Pancreas (tissue), 10 donors: ENCODE results near the gene IFI27L2. TPM values are rescaled to one million over a fixed set of nuclear protein-coding genes. Genes with fewer than 3 reads are reported as not detected.

Experiments
- ATAC-seq, 4 donors: fragments of 200-7000 bp; cut with Tn5 transposase; one replicate each; pipeline versions ENCODE4 v1.8.0 to v1.9.1; 2020; ENCODE audit warnings: mild to moderate bottlenecking in 4 of 4, moderate library complexity in 4 of 4
- DNase-seq, 6 donors: peaks; one replicate each; pipeline ENCODE4 v3.0.0-alpha.2; 2020
- FAIRE-seq: peaks from 2 replicates; lab custom pipeline; 2012; peaks lifted over from hg19 to GRCh38; lab: Jason Lieb, UNC
- H3K27ac ChIP-seq, 4 donors: fragments of 200-600 bp; sonication (generic); 1 replicate in 3 of 4; 2 replicates in 1 of 4; pipeline versions ENCODE4 v1.5.0 to v1.8.0; 2020
- H3K27me3 ChIP-seq, 4 donors: fragments of 200-600 bp; one replicate each; pipeline ENCODE4 v1.8.0; 2021
- H3K36me3 ChIP-seq, 3 donors: fragments of 200-600 bp; sonication (generic) in 1 of 3; one replicate each; pipeline versions ENCODE4 v1.5.0 to v1.8.0; 2020 to 2021
- H3K4me1 ChIP-seq, 3 donors: fragments of 200-600 bp; one replicate each; pipeline ENCODE4 v1.8.0; 2021
- H3K4me3 ChIP-seq, 4 donors: fragments of 200-600 bp; sonication (generic) in 2 of 4; one replicate each; pipeline versions ENCODE4 v1.5.0 to v1.8.0; 2020 to 2021
- H3K9me3 ChIP-seq, 4 donors: fragments of 200-600 bp; one replicate each; pipeline ENCODE4 v1.8.0; 2021
- WGBS, 2 donors: extraction: QIAGEN DNeasy Blood & Tissue Kit; methylation state at CpG; one replicate each; pipeline ENCODE4 v1.1.7; 2013; 5-methylcytosine and 5-hydroxymethylcytosine counted together
- intact Hi-C, 3 donors: fragments of 100-400 bp; cut with DNase I; formaldehyde crosslinking; loops; one replicate each; pipeline versions ENCODE4 v1.11.1 to v1.14.2; 2022
- polyA plus RNA-seq, 2 donors: library from polyadenylated mRNA; stranded (reverse); fragments of 200-250 nt; gene quantifications; one replicate each; pipeline ENCODE4 v1.2.3, GENCODE V29; 2013
- total RNA-seq, 6 donors: library from RNA; stranded (reverse); fragmentation: NEBNext Ultra II Directional in 4 of 6; extraction: Animal tissue kit (Norgen Biotek cat#: 25700) in 4 of 6; gene quantifications; one replicate each; pipeline versions ENCODE4 v1.2.1 to v1.2.4, GENCODE V29; 2021 to 2023
- TF ChIP-seq, protein P1 (sequence below), 4 donors: fragments of 200-600 bp; sonication (generic) in 3 of 4; IDR thresholded peaks; one replicate each; pipeline versions ENCODE4 v1.5.0 to v1.8.0; 2021; ENCODE audit warnings: antibody characterized with exemption in 4 of 4
- donor health status: healthy with polysubstance abuse.
- donor health status: DM: no; HTN: no; CAD: no; lungs with moderate emphysema.
- donor health status: DM: no; HTN: no; CAD: no.
- donor health status: control.
- donor health status: control.
- donor health status: Bipolar disorder and iron deficiency.
- donor health status: DM: yes; HTN: yes; CAD: no.
- donor health status: DM: no; HTN: no; CAD: no.
- donor health status: DM: no; HTN: no; CAD: no.
- donor health status: DM: yes; HTN: yes; CAD: no.

The IFI27L2 gene
- total and polyA plus RNA-seq, 8 donors: 5.4 to 90.7 (median 16.2) TPM

DNA sequence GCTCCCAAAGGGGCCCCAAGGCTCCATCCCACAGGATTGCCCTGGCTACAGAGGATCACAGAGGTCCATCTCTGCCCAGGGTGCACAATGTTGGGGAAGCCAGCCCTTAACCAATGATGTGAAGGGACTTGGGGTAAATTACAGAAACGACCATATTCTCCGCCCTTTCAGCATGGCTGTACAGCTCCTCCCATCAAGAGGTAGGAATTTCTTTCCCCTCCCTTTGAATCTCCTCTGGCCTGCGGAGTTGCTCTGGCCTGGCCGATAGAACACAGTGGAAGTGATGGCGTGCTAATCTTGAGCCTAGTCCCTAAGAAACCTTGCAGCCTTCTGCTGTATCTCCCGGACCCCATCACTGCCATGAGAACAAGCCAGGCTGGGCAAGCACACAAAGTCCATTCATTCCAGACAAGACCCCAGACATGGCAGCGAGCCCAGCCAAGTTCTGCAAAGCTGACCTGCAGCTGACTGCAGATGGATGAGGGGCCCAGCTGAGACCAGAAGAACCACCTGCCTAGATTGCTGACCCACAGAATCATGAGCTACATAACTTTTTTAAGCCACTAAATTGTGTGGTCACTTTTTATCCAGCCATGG, 25.8 kb downstream of the IFI27L2 start:
- FAIRE-seq (no peak), DNase-seq (no peak), ATAC-seq (no peak)
- no peaks in the 10 kb centered on the region for H3K4me1 ChIP-seq
- 65 to 75% methylated on average over 7 of the region's 7 CpGs for WGBS, 2 donors
- no peaks in the 10 kb centered on the region for H3K9me3 ChIP-seq
- no peak overlapping the region for H3K27ac ChIP-seq
- H3K27me3 ChIP-seq: no peaks in the 10 kb centered on the region
- H3K36me3 ChIP-seq: no peaks in the 10 kb centered on the region
- TF ChIP-seq, protein P1, sequence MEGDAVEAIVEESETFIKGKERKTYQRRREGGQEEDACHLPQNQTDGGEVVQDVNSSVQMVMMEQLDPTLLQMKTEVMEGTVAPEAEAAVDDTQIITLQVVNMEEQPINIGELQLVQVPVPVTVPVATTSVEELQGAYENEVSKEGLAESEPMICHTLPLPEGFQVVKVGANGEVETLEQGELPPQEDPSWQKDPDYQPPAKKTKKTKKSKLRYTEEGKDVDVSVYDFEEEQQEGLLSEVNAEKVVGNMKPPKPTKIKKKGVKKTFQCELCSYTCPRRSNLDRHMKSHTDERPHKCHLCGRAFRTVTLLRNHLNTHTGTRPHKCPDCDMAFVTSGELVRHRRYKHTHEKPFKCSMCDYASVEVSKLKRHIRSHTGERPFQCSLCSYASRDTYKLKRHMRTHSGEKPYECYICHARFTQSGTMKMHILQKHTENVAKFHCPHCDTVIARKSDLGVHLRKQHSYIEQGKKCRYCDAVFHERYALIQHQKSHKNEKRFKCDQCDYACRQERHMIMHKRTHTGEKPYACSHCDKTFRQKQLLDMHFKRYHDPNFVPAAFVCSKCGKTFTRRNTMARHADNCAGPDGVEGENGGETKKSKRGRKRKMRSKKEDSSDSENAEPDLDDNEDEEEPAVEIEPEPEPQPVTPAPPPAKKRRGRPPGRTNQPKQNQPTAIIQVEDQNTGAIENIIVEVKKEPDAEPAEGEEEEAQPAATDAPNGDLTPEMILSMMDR (IDR thresholded peaks at IDR 0.05): no peak
- H3K4me3 ChIP-seq: no peak overlapping the region
- intact Hi-C loops: no loop called here

DNA sequence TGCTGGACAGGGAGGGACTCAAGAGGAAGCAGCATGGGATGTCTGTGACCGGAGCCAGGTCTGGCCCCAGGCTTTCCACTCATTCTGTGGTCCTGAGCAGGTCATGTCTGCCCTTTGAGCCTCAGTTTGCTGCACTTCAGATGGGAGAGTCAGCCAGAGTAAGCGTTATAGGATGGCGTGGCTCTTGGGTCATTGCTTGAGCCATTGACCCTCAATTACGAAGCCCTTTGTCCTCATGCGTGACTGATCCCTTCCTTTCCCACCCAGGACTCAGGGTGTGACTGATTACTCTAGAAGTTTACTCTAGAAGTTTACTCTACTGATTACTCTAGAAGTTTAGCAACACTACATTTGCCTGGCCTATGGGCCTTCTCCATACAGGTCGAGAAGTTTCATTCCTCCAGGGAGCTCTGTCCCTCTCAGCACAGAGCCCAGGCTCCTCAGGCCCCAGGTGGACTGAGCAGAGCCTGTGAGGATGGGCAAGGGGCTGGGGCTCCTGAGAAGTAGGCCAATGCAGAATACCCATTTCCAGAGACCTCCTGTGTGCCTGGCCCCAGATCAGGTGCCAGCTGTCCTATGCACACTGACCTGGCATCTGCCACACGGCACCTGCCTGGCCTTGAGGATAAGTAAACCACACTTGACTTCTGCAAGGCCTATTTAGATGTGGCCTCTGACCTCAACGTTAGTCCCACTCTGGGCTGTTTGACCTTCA, 26.5 kb downstream of the IFI27L2 start:
- 72 to 81% methylated on average over 8 of the region's 8 CpGs for WGBS, 2 donors
- intact Hi-C loops: no loop called here
- Histone ChIP-seq H3K27me3 (no peaks in the 10 kb centered on the region), H3K4me1 (no peaks in the 10 kb centered on the region), H3K27ac (no peak overlapping the region), H3K9me3 (no peaks in the 10 kb centered on the region), H3K36me3 (no peaks in the 10 kb centered on the region), H3K4me3 (no peak overlapping the region)
- TF ChIP-seq, protein P1 (IDR thresholded peaks at IDR 0.05): no peak
- FAIRE-seq (no peak), ATAC-seq (peak in 1 of 4 donors; percentile 19), DNase-seq (no peak)

DNA sequence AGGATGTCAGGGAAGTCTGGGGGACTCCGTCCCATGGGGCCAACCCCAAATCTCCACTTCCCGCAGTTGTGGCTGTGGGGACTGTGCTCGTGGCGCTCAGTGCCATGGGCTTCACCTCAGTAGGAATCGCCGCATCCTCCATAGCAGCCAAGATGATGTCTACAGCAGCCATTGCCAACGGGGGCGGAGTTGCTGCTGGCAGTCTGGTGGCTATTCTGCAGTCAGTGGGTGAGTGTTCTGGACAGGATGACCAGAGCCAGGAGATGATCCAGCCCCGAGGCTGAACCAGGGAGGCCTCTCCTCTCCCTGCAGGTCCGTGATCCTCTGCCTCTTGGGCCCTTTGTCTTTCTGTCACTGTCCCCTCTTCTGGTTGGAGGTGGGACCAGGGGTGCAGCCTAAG, 27.7 kb downstream of the IFI27L2 start:
- Histone ChIP-seq H3K4me3 (no peak overlapping the region), H3K27me3 (no peaks in the 10 kb centered on the region), H3K27ac (no peak overlapping the region), H3K36me3 (no peaks in the 10 kb centered on the region), H3K4me1 (no peaks in the 10 kb centered on the region), H3K9me3 (no peaks in the 10 kb centered on the region)
- DNase-seq (no peak), FAIRE-seq (no peak), ATAC-seq (no peak)
- 94 to 96% methylated on average over 10 of the region's 10 CpGs for whole genome bisulfite sequencing, 2 donors
- intact Hi-C loops: no loop called here
- TF ChIP-seq, protein P1 (IDR thresholded peaks at IDR 0.05): no peak

DNA sequence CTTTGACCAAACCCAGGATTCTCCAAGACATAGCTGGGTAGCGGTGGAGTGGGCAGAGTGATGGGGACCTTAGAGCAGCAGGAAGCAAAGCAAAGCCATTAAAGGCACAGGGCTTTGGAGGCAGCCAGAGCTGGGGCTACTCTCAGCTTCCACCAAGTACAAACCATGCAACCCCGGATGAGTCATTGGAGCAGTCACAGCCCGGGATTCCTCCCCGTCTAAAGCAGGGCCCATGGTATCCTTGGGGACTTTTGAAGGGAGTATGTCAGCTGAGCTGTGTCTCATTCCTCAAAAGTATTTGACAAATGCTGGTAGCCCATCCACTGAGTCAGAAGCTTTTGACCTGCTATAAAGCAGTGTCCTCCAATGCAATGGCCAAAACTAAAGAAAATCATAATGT, 28.6 kb downstream of the IFI27L2 start:
- TF ChIP-seq, protein P1 (IDR thresholded peaks at IDR 0.05): no peak
- Histone ChIP-seq H3K9me3 (no peaks in the 10 kb centered on the region), H3K4me3 (no peak overlapping the region), H3K36me3 (no peaks in the 10 kb centered on the region), H3K4me1 (no peaks in the 10 kb centered on the region), H3K27ac (no peak overlapping the region), H3K27me3 (no peaks in the 10 kb centered on the region)
- intact Hi-C loops: no loop called here
- 92 to 95% methylated on average over 4 of the region's 4 CpGs for WGBS, 2 donors
- no peak for DNase-seq
- peak in 2 of 4 donors; percentile 45 to 68 for ATAC-seq
- no peak for FAIRE-seq

DNA sequence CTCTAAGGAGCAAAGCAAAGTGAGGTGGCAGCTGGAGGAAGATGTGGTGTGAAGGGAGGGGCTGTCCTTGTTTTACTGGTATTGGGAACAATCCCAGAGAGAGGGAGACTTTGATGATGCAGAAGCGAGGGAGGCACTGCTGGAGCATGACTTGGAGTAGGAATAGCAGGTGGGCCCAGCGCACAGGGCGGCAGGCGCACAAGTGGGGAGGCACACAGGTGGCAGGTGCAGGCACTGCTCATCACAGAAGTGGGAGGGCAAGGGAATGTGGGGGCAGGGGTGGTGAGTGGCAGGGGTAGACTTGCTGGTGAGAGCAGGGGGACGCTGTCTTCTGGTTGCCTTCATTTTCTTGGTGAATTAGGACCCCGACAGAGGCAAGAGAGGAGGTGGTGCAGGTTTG, 30.4 kb downstream of the IFI27L2 start:
- ATAC-seq: no peak

More for the DNA sequence above, 30.4 kb downstream of the IFI27L2 start:
- no peak for DNase-seq
- H3K4me1 ChIP-seq: no peaks in the 10 kb centered on the region
- H3K27ac ChIP-seq: no peak overlapping the region
- no peaks in the 10 kb centered on the region for H3K36me3 ChIP-seq
- intact Hi-C loops: no loop called here
- no peaks in the 10 kb centered on the region for H3K27me3 ChIP-seq
- no peak for FAIRE-seq
- no peaks in the 10 kb centered on the region for H3K9me3 ChIP-seq
- 78 to 93% methylated on average over 6 of the region's 6 CpGs for WGBS, 2 donors
- TF ChIP-seq, protein P1 (IDR thresholded peaks at IDR 0.05): no peak
- H3K4me3 ChIP-seq: no peak overlapping the region
